HG03039 (cell line): ENCODE measurements around the gene TUT7.

Experiments used
- ATAC-seq: cut with Tn5 transposase; IDR thresholded peaks from one replicate; pipeline ENCODE4 v1.9.1; 2021; ENCODE audit warnings: mild to moderate bottlenecking, moderate library complexity; ENCODE audit not compliant: unreplicated experiment

TUT7 gene

GRCh38 chr9:86259557-86259956 lies 94.7 kb downstream of the TUT7 start, which contains the start of gene C9orf153:
Gene C9orf153, minus strand, starts transcription at chr9:86259657. Its CDS starts 30,054 bp downstream, at chr9:86229603.
- no peak for ATAC-seq

- ATAC-seq = no peak
Measured at GRCh38 chr9:86257391-86257790, 96.8 kb downstream of the TUT7 start.

- no peak for ATAC-seq
Measured at GRCh38 chr9:86256653-86257052, 97.6 kb downstream of the TUT7 start.

GRCh38 chr9:86253577-86253976 lies 100.6 kb downstream of the TUT7 start:
- ATAC-seq = no peak

GRCh38 chr9:86252870-86253269 lies 101.3 kb downstream of the TUT7 start:
- ATAC-seq = no peak

- ATAC-seq = no peak
Measured at GRCh38 chr9:86250123-86250522, 104.1 kb downstream of the TUT7 start.

GRCh38 chr9:86248746-86249145 lies 105.5 kb downstream of the TUT7 start:
- ATAC-seq = no peak

- no peak for ATAC-seq
Measured at GRCh38 chr9:86246752-86247161, 107.5 kb downstream of the TUT7 start.

- ATAC-seq = no peak
Measured at GRCh38 chr9:86242071-86242470, 112.1 kb downstream of the TUT7 start.

- no peak for ATAC-seq
Measured at GRCh38 chr9:86241216-86241615, 113.0 kb downstream of the TUT7 start.

- no peak for ATAC-seq
Measured at GRCh38 chr9:86238861-86239770, 115.1 kb downstream of the TUT7 start.
